Astrocyte (in vitro differentiated cells and primary cell): ENCODE data around the gene ACYP2. TPM values are rescaled to one million over a fixed set of nuclear protein-coding genes. Genes with fewer than 3 reads are reported as not detected.

Source experiments
- DNase-seq: peaks from one replicate; pipeline ENCODE4 v3.0.0-alpha.2; 2010; ENCODE audit warnings: low read depth
- FAIRE-seq: peaks from 2 replicates; lab custom pipeline; 2011; peaks lifted over from hg19 to GRCh38; lab: Jason Lieb, UNC
- H2AFZ ChIP-seq: 2 replicates; pipeline ENCODE4 v1.6.0; 2012; ENCODE audit warnings: low read depth, low read length, inconsistent platforms
- H3K27ac ChIP-seq: 2 replicates; pipeline ENCODE4 v1.5.1; 2011; ENCODE audit warnings: low read depth, low read length, inconsistent platforms
- H3K27me3 ChIP-seq: 2 replicates; pipeline ENCODE4 v1.6.0; 2011; ENCODE audit warnings: low read length, inconsistent platforms; ENCODE audit not compliant: insufficient read depth
- H3K36me3 ChIP-seq: 2 replicates; pipeline ENCODE4 v1.5.1; 2011; ENCODE audit warnings: low read length, inconsistent platforms; ENCODE audit not compliant: insufficient read depth
- H3K4me1 ChIP-seq: 2 replicates; pipeline ENCODE4 v1.5.1; 2011; ENCODE audit warnings: low read length, inconsistent platforms; ENCODE audit not compliant: insufficient read depth
- H3K4me2 ChIP-seq: 2 replicates; pipeline ENCODE4 v1.6.0; 2012; ENCODE audit warnings: low read length, inconsistent platforms
- H3K4me3 ChIP-seq: 2 replicates; pipeline ENCODE4 v1.5.1; 2011; ENCODE audit warnings: low read depth, mild to moderate bottlenecking, low read length, inconsistent platforms; ENCODE audit not compliant: insufficient read depth
- H3K79me2 ChIP-seq: 2 replicates; pipeline ENCODE4 v1.6.0; 2012; ENCODE audit warnings: mild to moderate bottlenecking, low read length, inconsistent platforms; ENCODE audit not compliant: insufficient read depth
- H3K9ac ChIP-seq: 2 replicates; pipeline ENCODE4 v1.6.0; 2012; ENCODE audit warnings: mild to moderate bottlenecking, low read length, inconsistent platforms
- H3K9me3 ChIP-seq: 2 replicates; pipeline ENCODE4 v1.5.1; 2012; ENCODE audit warnings: low read depth, mild to moderate bottlenecking, low read length, inconsistent platforms; ENCODE audit not compliant: insufficient read depth
- H4K20me1 ChIP-seq: 2 replicates; pipeline ENCODE4 v1.6.0; 2012; ENCODE audit warnings: low read length, inconsistent platforms; ENCODE audit not compliant: insufficient read depth
- H3K27ac Mint-ChIP-seq: one replicate; pipeline ENCODE4 v1.8.0; 2021; ENCODE audit warnings: mild to moderate bottlenecking, mixed read lengths; ENCODE audit not compliant: unreplicated experiment
- H3K27me3 Mint-ChIP-seq: one replicate; pipeline ENCODE4 v1.8.0; 2021; ENCODE audit warnings: low read depth, mixed read lengths; ENCODE audit not compliant: unreplicated experiment
- H3K36me3 Mint-ChIP-seq: one replicate; pipeline ENCODE4 v1.8.0; 2021; ENCODE audit warnings: low read depth, mixed read lengths; ENCODE audit not compliant: unreplicated experiment
- H3K4me1 Mint-ChIP-seq: one replicate; pipeline ENCODE4 v1.8.0; 2021; ENCODE audit warnings: low read depth, mixed read lengths; ENCODE audit not compliant: unreplicated experiment
- H3K4me3 Mint-ChIP-seq: one replicate; pipeline ENCODE4 v1.8.0; 2021; ENCODE audit warnings: mild to moderate bottlenecking, moderate library complexity, mixed read lengths; ENCODE audit not compliant: unreplicated experiment
- H3K9me3 Mint-ChIP-seq: one replicate; pipeline ENCODE4 v1.8.0; 2021; ENCODE audit warnings: mild to moderate bottlenecking, mixed read lengths; ENCODE audit not compliant: unreplicated experiment
- EZH2 ChIP-seq: IDR thresholded peaks from 2 replicates; pipeline ENCODE4 v1.6.1; 2012; ENCODE audit warnings: mild to moderate bottlenecking, low read length, inconsistent platforms; ENCODE audit not compliant: insufficient read depth
- total RNA-seq: library from RNA; stranded (reverse); gene quantifications from 2 replicates; pipeline ENCODE4 v1.2.1, GENCODE V29; 2021
- TF ChIP-seq, protein P1 (sequence below): IDR thresholded peaks from 2 replicates; pipeline ENCODE4 v1.5.1; 2011; ENCODE audit warnings: low read depth, mild to moderate bottlenecking, inconsistent platforms, low read length, moderate library complexity; ENCODE audit not compliant: insufficient read depth

Gene ACYP2
- total RNA-seq, 1 donor from 2014 or later: 6.8 TPM

- H4K20me1 ChIP-seq: no peaks in the 10 kb centered on the region
- H3K36me3 ChIP-seq: no peaks in the 10 kb centered on the region
- H3K79me2 ChIP-seq: no peaks in the 10 kb centered on the region
- Mint-ChIP-seq H3K4me3 (no peak overlapping the region), H3K9me3 (no peaks in the 10 kb centered on the region), H3K27me3 (no peaks in the 10 kb centered on the region), H3K27ac (no peak overlapping the region), H3K4me1 (peaks cover 7% of the 10 kb centered on the region), H3K36me3 (peaks cover 1% of the 10 kb centered on the region)
- H3K4me1 ChIP-seq: no peaks in the 10 kb centered on the region
- H3K4me3 ChIP-seq: no peak overlapping the region
- no peaks in the 10 kb centered on the region for H3K27me3 ChIP-seq
- H3K9ac ChIP-seq: no peak overlapping the region
- DNase-seq: no peak
- no peaks in the 10 kb centered on the region for H3K9me3 ChIP-seq
- H2AFZ ChIP-seq: no peak overlapping the region
- no peak overlapping the region for H3K4me2 ChIP-seq
- FAIRE-seq: no peak
- TF ChIP-seq, protein P1, sequence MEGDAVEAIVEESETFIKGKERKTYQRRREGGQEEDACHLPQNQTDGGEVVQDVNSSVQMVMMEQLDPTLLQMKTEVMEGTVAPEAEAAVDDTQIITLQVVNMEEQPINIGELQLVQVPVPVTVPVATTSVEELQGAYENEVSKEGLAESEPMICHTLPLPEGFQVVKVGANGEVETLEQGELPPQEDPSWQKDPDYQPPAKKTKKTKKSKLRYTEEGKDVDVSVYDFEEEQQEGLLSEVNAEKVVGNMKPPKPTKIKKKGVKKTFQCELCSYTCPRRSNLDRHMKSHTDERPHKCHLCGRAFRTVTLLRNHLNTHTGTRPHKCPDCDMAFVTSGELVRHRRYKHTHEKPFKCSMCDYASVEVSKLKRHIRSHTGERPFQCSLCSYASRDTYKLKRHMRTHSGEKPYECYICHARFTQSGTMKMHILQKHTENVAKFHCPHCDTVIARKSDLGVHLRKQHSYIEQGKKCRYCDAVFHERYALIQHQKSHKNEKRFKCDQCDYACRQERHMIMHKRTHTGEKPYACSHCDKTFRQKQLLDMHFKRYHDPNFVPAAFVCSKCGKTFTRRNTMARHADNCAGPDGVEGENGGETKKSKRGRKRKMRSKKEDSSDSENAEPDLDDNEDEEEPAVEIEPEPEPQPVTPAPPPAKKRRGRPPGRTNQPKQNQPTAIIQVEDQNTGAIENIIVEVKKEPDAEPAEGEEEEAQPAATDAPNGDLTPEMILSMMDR: no peak
- no peak for TF ChIP-seq EZH2
- no peak overlapping the region for H3K27ac ChIP-seq
Observed at GRCh38 chr2:54228945-54229344, 113.5 kb downstream of the ACYP2 start.

DNA sequence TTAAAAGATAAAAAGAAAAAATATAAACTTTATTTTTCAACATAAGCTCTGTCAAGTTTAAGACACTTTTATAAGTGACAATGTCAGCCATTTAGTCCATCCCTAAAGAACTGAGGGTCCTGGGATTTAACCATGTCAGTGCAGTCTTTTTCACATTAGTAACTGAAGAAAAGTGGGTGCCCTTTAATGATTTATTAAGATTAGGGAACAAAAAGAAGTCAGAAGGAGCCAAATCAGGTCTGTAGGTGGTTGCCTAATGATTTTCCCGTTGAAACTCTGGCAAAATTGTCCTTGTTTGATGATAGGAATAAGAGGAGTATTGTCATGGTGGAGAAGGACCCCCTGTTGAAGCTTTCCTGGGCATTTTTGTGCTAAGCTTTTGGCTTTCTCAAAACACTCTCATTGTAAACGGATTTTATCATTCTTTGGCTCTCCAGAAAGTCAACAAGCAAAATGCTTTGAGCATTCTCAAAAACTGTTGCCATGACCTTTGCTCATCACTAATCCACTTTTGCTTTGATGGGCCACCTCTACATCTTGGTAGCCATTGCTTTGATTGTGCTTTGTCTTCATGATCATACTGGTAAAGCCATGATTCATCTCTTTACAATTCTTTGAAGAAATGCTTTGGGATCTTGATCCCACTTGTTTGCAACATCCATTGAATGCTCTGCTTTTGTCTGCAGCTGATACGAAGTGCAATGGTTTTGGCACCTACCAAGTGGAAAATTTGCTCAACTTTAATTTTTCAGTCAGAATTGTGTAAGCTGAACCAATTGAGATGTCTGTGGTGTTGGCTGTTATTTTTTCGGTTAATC lies 118.6 kb downstream of the ACYP2 start:
- Histone ChIP-seq H3K27ac (no peak overlapping the region), H4K20me1 (no peaks in the 10 kb centered on the region), H3K36me3 (no peaks in the 10 kb centered on the region), H3K9ac (no peak overlapping the region), H3K27me3 (no peaks in the 10 kb centered on the region), H3K9me3 (no peaks in the 10 kb centered on the region), H3K4me2 (no peak overlapping the region), H3K4me1 (peaks cover 4% of the 10 kb centered on the region), H3K79me2 (no peaks in the 10 kb centered on the region), H2AFZ (no peak overlapping the region), H3K4me3 (no peak overlapping the region)
- DNase-seq (no peak), FAIRE-seq (no peak)
- TF ChIP-seq, protein P1: no peak
- no peak for TF ChIP-seq EZH2
- H3K27ac Mint-ChIP-seq: no peak overlapping the region
- no peaks in the 10 kb centered on the region for H3K27me3 Mint-ChIP-seq
- no peak overlapping the region for H3K4me3 Mint-ChIP-seq
- H3K4me1 Mint-ChIP-seq: peaks cover 2% of the 10 kb centered on the region
- H3K9me3 Mint-ChIP-seq: no peaks in the 10 kb centered on the region
- H3K36me3 Mint-ChIP-seq: no peaks in the 10 kb centered on the region

- H3K9me3 Mint-ChIP-seq: no peaks in the 10 kb centered on the region
- H3K27ac Mint-ChIP-seq: no peak overlapping the region
- Histone ChIP-seq H3K27me3 (no peaks in the 10 kb centered on the region), H3K79me2 (no peaks in the 10 kb centered on the region), H3K27ac (no peak overlapping the region), H3K36me3 (no peaks in the 10 kb centered on the region), H3K4me2 (no peak overlapping the region), H3K4me3 (no peak overlapping the region), H4K20me1 (no peaks in the 10 kb centered on the region), H3K9ac (no peak overlapping the region), H3K4me1 (peaks cover 20% of the 10 kb centered on the region), H2AFZ (no peak overlapping the region), H3K9me3 (no peaks in the 10 kb centered on the region)
- H3K27me3 Mint-ChIP-seq: no peaks in the 10 kb centered on the region
- peaks cover 21% of the 10 kb centered on the region for H3K4me1 Mint-ChIP-seq
- H3K4me3 Mint-ChIP-seq: no peak overlapping the region
- FAIRE-seq (no peak), DNase-seq (no peak)
- H3K36me3 Mint-ChIP-seq: no peaks in the 10 kb centered on the region
- no peak for TF ChIP-seq EZH2
- TF ChIP-seq, protein P1: no peak
Observed at GRCh38 chr2:54237428-54237827, 122.0 kb downstream of the ACYP2 start.
